ENCODE results near the gene RFX2.
A peak's percentile ranks its signal among the peaks of the same experiment; 100 is the strongest.

RFX2 gene

GRCh38 chr19:6059988-6060599, 50.2 kb downstream of the RFX2 start:
- DNase-seq (ENCODE audit: low read depth), result no peak

- DNase-seq (ENCODE audit: low read depth), result no peak
Observed at GRCh38 chr19:6059396-6059947, 50.8 kb downstream of the RFX2 start.

GRCh38 chr19:6058518-6059201, 51.6 kb downstream of the RFX2 start:
- no peak for DNase-seq (ENCODE audit: low read depth)

- DNase-seq (ENCODE audit: low read depth), result no peak
Observed at GRCh38 chr19:6057651-6058517, 52.4 kb downstream of the RFX2 start.

- no peak for DNase-seq (ENCODE audit: low read depth)
Observed at GRCh38 chr19:6056801-6057650, 53.3 kb downstream of the RFX2 start.

GRCh38 chr19:6056282-6056741, 54.0 kb downstream of the RFX2 start:
- DNase-seq (ENCODE audit: low read depth), result no peak

GRCh38 chr19:6055013-6055795, 55.1 kb downstream of the RFX2 start:
- DNase-seq (ENCODE audit: low read depth), result no peak

GRCh38 chr19:6048793-6049405, 61.4 kb downstream of the RFX2 start:
- DNase-seq (ENCODE audit: low read depth), result peak; percentile 64

GRCh38 chr19:6048348-6048747, 62.0 kb downstream of the RFX2 start:
- no peak for DNase-seq (ENCODE audit: low read depth)

GRCh38 chr19:6047741-6048251, 62.5 kb downstream of the RFX2 start:
- DNase-seq (ENCODE audit: low read depth), result no peak

GRCh38 chr19:6047256-6047655, 63.0 kb downstream of the RFX2 start:
- no peak for DNase-seq (ENCODE audit: low read depth)

GRCh38 chr19:6045108-6045507, 65.2 kb downstream of the RFX2 start:
- DNase-seq (ENCODE audit: low read depth), result no peak

- no peak for DNase-seq (ENCODE audit: low read depth)
Observed at GRCh38 chr19:6044056-6044805, 66.1 kb downstream of the RFX2 start.

GRCh38 chr19:6042776-6043726, 67.2 kb downstream of the RFX2 start:
- no peak for DNase-seq (ENCODE audit: low read depth)

GRCh38 chr19:6041991-6042481, 68.3 kb downstream of the RFX2 start:
- no peak for DNase-seq (ENCODE audit: low read depth)

GRCh38 chr19:6041071-6041470, 69.2 kb downstream of the RFX2 start:
- no peak for DNase-seq (ENCODE audit: low read depth)

GRCh38 chr19:6039566-6040225, 70.6 kb downstream of the RFX2 start:
- DNase-seq (ENCODE audit: low read depth), result no peak

All from activated T-helper 9 cell treated with anti-CD3 and anti-CD28 coated beads, Interleukin-2, amount 50 U/mL, for 16 hours (primary cell).